ENCODE results near the gene ADNP. TPM values are rescaled to one million over a fixed set of nuclear protein-coding genes. Genes with fewer than 3 reads are reported as not detected.

The ADNP gene
- total RNA-seq, 1 donor from 2014 or later = 75.4 TPM

- Histone ChIP-seq H3K4me2 (peak overlapping the region; percentile 92), H3K27ac (no peak overlapping the region), H2AFZ (replicated peaks) (no peak overlapping the region), H3K36me3 (peaks cover 20% of the 10 kb centered on the region), H3K9ac (no peak overlapping the region), H3K79me2 (ENCODE audit: low read depth) (peaks cover 91% of the 10 kb centered on the region), H3K4me1 (peaks cover 51% of the 10 kb centered on the region), H3K9me3 (ENCODE audit: low read depth) (no peaks in the 10 kb centered on the region), H3F3A (ENCODE audit: low read depth) (peaks cover 18% of the 10 kb centered on the region), H4K20me1 (ENCODE audit: low read depth) (peaks cover 78% of the 10 kb centered on the region), H3K27me3 (no peaks in the 10 kb centered on the region), H3K4me3 (peak overlapping the region; percentile 85)
- peaks cover 40% of the 10 kb centered on the region for H3K36me3 Mint-ChIP-seq
- peaks cover 49% of the 10 kb centered on the region for H3K4me1 Mint-ChIP-seq
- H3K9me3 Mint-ChIP-seq = peaks cover 2% of the 10 kb centered on the region
- TF ChIP-seq EZH2phosphoT487 (IDR thresholded peaks at IDR 0.05) (no peak), EZH2 (IDR thresholded peaks at IDR 0.05) (no peak), CTCF (IDR thresholded peaks at IDR 0.05) (no peak)
- H3K27ac Mint-ChIP-seq = no peak overlapping the region
- H3K27me3 Mint-ChIP-seq (ENCODE audit: insufficient read depth, low read depth) = peaks cover 2% of the 10 kb centered on the region
- DNase-seq (ENCODE audit: low spot score) = no peak
- no peak overlapping the region for H3K4me3 Mint-ChIP-seq
Measured at GRCh38 chr20:50926530-50926929, 4.7 kb downstream of the ADNP start.

GRCh38 chr20:50924261-50924920 lies 6.8 kb downstream of the ADNP start:
- Histone ChIP-seq H3K4me2 (peak overlapping the region; percentile 9), H2AFZ (replicated peaks) (no peak overlapping the region), H3F3A (ENCODE audit: low read depth) (peaks cover 10% of the 10 kb centered on the region), H3K27me3 (no peaks in the 10 kb centered on the region), H3K9ac (no peak overlapping the region), H3K9me3 (ENCODE audit: low read depth) (no peaks in the 10 kb centered on the region), H3K36me3 (peaks cover 20% of the 10 kb centered on the region), H3K27ac (no peak overlapping the region), H3K4me3 (no peak overlapping the region), H3K4me1 (peaks cover 51% of the 10 kb centered on the region), H4K20me1 (ENCODE audit: low read depth) (peaks cover 99% of the 10 kb centered on the region), H3K79me2 (ENCODE audit: low read depth) (peaks cover 100% of the 10 kb centered on the region)
- Mint-ChIP-seq H3K4me1 (peaks cover 53% of the 10 kb centered on the region), H3K4me3 (no peak overlapping the region), H3K9me3 (no peaks in the 10 kb centered on the region), H3K27ac (no peak overlapping the region), H3K36me3 (peaks cover 41% of the 10 kb centered on the region), H3K27me3 (ENCODE audit: insufficient read depth, low read depth) (peaks cover 5% of the 10 kb centered on the region)
- no peak for TF ChIP-seq EZH2 (IDR thresholded peaks at IDR 0.05)
- no peak for DNase-seq (ENCODE audit: low spot score)

- Histone ChIP-seq H3K4me3 (no peak overlapping the region), H3K9ac (no peak overlapping the region), H3K36me3 (peaks cover 16% of the 10 kb centered on the region), H3K9me3 (ENCODE audit: low read depth) (no peaks in the 10 kb centered on the region), H3K4me2 (peak overlapping the region; percentile 23), H3K27me3 (no peaks in the 10 kb centered on the region), H3K27ac (no peak overlapping the region), H4K20me1 (ENCODE audit: low read depth) (peaks cover 100% of the 10 kb centered on the region), H3K4me1 (peaks cover 50% of the 10 kb centered on the region), H2AFZ (replicated peaks) (no peak overlapping the region), H3F3A (ENCODE audit: low read depth) (peaks cover 25% of the 10 kb centered on the region), H3K79me2 (ENCODE audit: low read depth) (peaks cover 100% of the 10 kb centered on the region)
- Mint-ChIP-seq H3K4me3 (no peak overlapping the region), H3K4me1 (peaks cover 42% of the 10 kb centered on the region), H3K27me3 (ENCODE audit: insufficient read depth, low read depth) (peaks cover 3% of the 10 kb centered on the region), H3K27ac (no peak overlapping the region), H3K36me3 (peaks cover 25% of the 10 kb centered on the region), H3K9me3 (no peaks in the 10 kb centered on the region)
- DNase-seq (ENCODE audit: low spot score) = no peak
- TF ChIP-seq EZH2phosphoT487 (IDR thresholded peaks at IDR 0.05) = no peak
- TF ChIP-seq CTCF (IDR thresholded peaks at IDR 0.05) = no peak
- no peak for TF ChIP-seq EZH2 (IDR thresholded peaks at IDR 0.05)
Measured at GRCh38 chr20:50921803-50922501, 9.3 kb downstream of the ADNP start.

- no peak overlapping the region for H3K27ac ChIP-seq
- peaks cover 23% of the 10 kb centered on the region for H3K36me3 Mint-ChIP-seq
- peaks cover 100% of the 10 kb centered on the region for H4K20me1 ChIP-seq (ENCODE audit: low read depth)
Measured at GRCh38 chr20:50920997-50921396, 10.2 kb downstream of the ADNP start.

More at GRCh38 chr20:50920997-50921396, 10.2 kb downstream of the ADNP start:
- TF ChIP-seq EZH2phosphoT487 (IDR thresholded peaks at IDR 0.05) (no peak), CTCF (IDR thresholded peaks at IDR 0.05) (no peak), EZH2 (IDR thresholded peaks at IDR 0.05) (no peak)
- H3K9me3 Mint-ChIP-seq = no peaks in the 10 kb centered on the region
- no peaks in the 10 kb centered on the region for H3K9me3 ChIP-seq (ENCODE audit: low read depth)
- H3K4me3 Mint-ChIP-seq = no peak overlapping the region
- H3K27me3 Mint-ChIP-seq (ENCODE audit: insufficient read depth, low read depth) = peaks cover 3% of the 10 kb centered on the region
- H3K9ac ChIP-seq = no peak overlapping the region
- no peaks in the 10 kb centered on the region for H3K27me3 ChIP-seq
- peaks cover 11% of the 10 kb centered on the region for H3K36me3 ChIP-seq
- H3K4me1 ChIP-seq = peaks cover 49% of the 10 kb centered on the region
- H3K4me3 ChIP-seq = no peak overlapping the region
- H3K4me1 Mint-ChIP-seq = peaks cover 43% of the 10 kb centered on the region
- no peak overlapping the region for H3K4me2 ChIP-seq
- H3K79me2 ChIP-seq (ENCODE audit: low read depth) = peaks cover 100% of the 10 kb centered on the region
- DNase-seq (ENCODE audit: low spot score) = no peak
- H2AFZ ChIP-seq (replicated peaks) = no peak overlapping the region
- H3F3A ChIP-seq (ENCODE audit: low read depth) = peaks cover 23% of the 10 kb centered on the region
- H3K27ac Mint-ChIP-seq = no peak overlapping the region
